Memory B cell (primary cell): ENCODE results near the gene SPINK1.
"Not testable (repeated sequence)": the region's sequence is repeated elsewhere in the genome, so short reads cannot be mapped to it uniquely, and the experiment has no call there.

Experiments
- ATAC-seq: fragments of 150-1000 bp; cut with Tn5 transposase; 2 replicates; pipeline ENCODE4 v1.10.0; 2021; ENCODE audit warnings: low read depth, mild to moderate bottlenecking, moderate library complexity
- DNase-seq, 2 donors: peaks; one replicate each; pipeline ENCODE4 v3.0.0; 2022; ENCODE audit warnings: low spot score in 2 of 2
- H3K27ac Mint-ChIP-seq: one replicate; pipeline ENCODE4 v1.8.0; 2022; ENCODE audit warnings: mild to moderate bottlenecking, moderate library complexity, mixed read lengths
- H3K27me3 Mint-ChIP-seq: one replicate; pipeline ENCODE4 v1.8.0; 2022; ENCODE audit warnings: mixed read lengths
- H3K36me3 Mint-ChIP-seq: one replicate; pipeline ENCODE4 v1.8.0; 2022; ENCODE audit warnings: mild to moderate bottlenecking, mixed read lengths
- H3K4me1 Mint-ChIP-seq: one replicate; pipeline ENCODE4 v1.8.0; 2022; ENCODE audit warnings: mixed read lengths
- H3K4me3 Mint-ChIP-seq: one replicate; pipeline ENCODE4 v1.8.0; 2022; ENCODE audit warnings: mild to moderate bottlenecking, moderate library complexity, mixed read lengths
- H3K9me3 Mint-ChIP-seq: one replicate; pipeline ENCODE4 v1.8.0; 2022; ENCODE audit warnings: mixed read lengths

Gene SPINK1

GRCh38 chr5:147805030-147805454, 26.4 kb downstream of the SPINK1 start:
- DNase-seq (peak in 1 of 2 donors; percentile 4), ATAC-seq (peak; percentile 90)
- Mint-ChIP-seq H3K27ac (no peak overlapping the region), H3K36me3 (no peaks in the 10 kb centered on the region), H3K9me3 (no peaks in the 10 kb centered on the region), H3K4me1 (no peaks in the 10 kb centered on the region), H3K4me3 (no peak overlapping the region), H3K27me3 (peaks cover 8% of the 10 kb centered on the region)

- no peaks in the 10 kb centered on the region for H3K36me3 Mint-ChIP-seq
- H3K27me3 Mint-ChIP-seq = peaks cover 10% of the 10 kb centered on the region
- H3K9me3 Mint-ChIP-seq = no peaks in the 10 kb centered on the region
- no peak for DNase-seq
- no peak for ATAC-seq
- no peaks in the 10 kb centered on the region for H3K4me1 Mint-ChIP-seq
- no peak overlapping the region for H3K4me3 Mint-ChIP-seq
- no peak overlapping the region for H3K27ac Mint-ChIP-seq
These were observed 27.1 kb downstream of the SPINK1 start for GRCh38 chr5:147804334-147804733.

- DNase-seq = no peak
- Mint-ChIP-seq H3K27me3 (peaks cover 10% of the 10 kb centered on the region), H3K27ac (no peak overlapping the region), H3K36me3 (no peaks in the 10 kb centered on the region), H3K4me1 (no peaks in the 10 kb centered on the region), H3K4me3 (no peak overlapping the region), H3K9me3 (no peaks in the 10 kb centered on the region)
- no peak for ATAC-seq
These were observed 27.5 kb downstream of the SPINK1 start for GRCh38 chr5:147803926-147804325.

- not testable (repeated sequence) for H3K4me1 Mint-ChIP-seq, ATAC-seq, H3K27me3 Mint-ChIP-seq, H3K36me3 Mint-ChIP-seq, H3K4me3 Mint-ChIP-seq, DNase-seq, H3K27ac Mint-ChIP-seq, H3K9me3 Mint-ChIP-seq
These were observed 28.3 kb downstream of the SPINK1 start for GRCh38 chr5:147803161-147803560.

GRCh38 chr5:147801461-147801860, 30.0 kb downstream of the SPINK1 start:
- no peaks in the 10 kb centered on the region for H3K9me3 Mint-ChIP-seq
- H3K36me3 Mint-ChIP-seq = no peaks in the 10 kb centered on the region
- H3K27me3 Mint-ChIP-seq = peaks cover 10% of the 10 kb centered on the region
- H3K4me1 Mint-ChIP-seq = no peaks in the 10 kb centered on the region
- ATAC-seq = no peak
- H3K27ac Mint-ChIP-seq = no peak overlapping the region
- no peak overlapping the region for H3K4me3 Mint-ChIP-seq
- DNase-seq = no peak

GRCh38 chr5:147800491-147800890, 31.0 kb downstream of the SPINK1 start:
- no peaks in the 10 kb centered on the region for H3K9me3 Mint-ChIP-seq
- H3K4me1 Mint-ChIP-seq = no peaks in the 10 kb centered on the region
- H3K4me3 Mint-ChIP-seq = no peak overlapping the region
- no peak for DNase-seq
- no peak overlapping the region for H3K27ac Mint-ChIP-seq
- H3K36me3 Mint-ChIP-seq = no peaks in the 10 kb centered on the region
- no peak for ATAC-seq
- peaks cover 10% of the 10 kb centered on the region for H3K27me3 Mint-ChIP-seq

- H3K27me3 Mint-ChIP-seq = peaks cover 7% of the 10 kb centered on the region
- no peak for DNase-seq
- no peak for ATAC-seq
These were observed 34.7 kb downstream of the SPINK1 start for GRCh38 chr5:147796556-147797308.

GRCh38 chr5:147791181-147791580, 40.3 kb downstream of the SPINK1 start:
- DNase-seq = no peak
- no peaks in the 10 kb centered on the region for H3K9me3 Mint-ChIP-seq
- H3K4me1 Mint-ChIP-seq = no peaks in the 10 kb centered on the region
- H3K27ac Mint-ChIP-seq = no peak overlapping the region
- no peaks in the 10 kb centered on the region for H3K36me3 Mint-ChIP-seq
- no peak overlapping the region for H3K4me3 Mint-ChIP-seq
- ATAC-seq = no peak
- H3K27me3 Mint-ChIP-seq = peaks cover 2% of the 10 kb centered on the region

More at GRCh38 chr5:147796556-147797308, 34.7 kb downstream of the SPINK1 start:
- Mint-ChIP-seq H3K4me3 (no peak overlapping the region), H3K27ac (no peak overlapping the region), H3K4me1 (no peaks in the 10 kb centered on the region), H3K36me3 (no peaks in the 10 kb centered on the region), H3K9me3 (no peaks in the 10 kb centered on the region)

GRCh38 chr5:147789820-147790219, 41.7 kb downstream of the SPINK1 start:
- ATAC-seq = no peak

GRCh38 chr5:147788023-147788422, 43.4 kb downstream of the SPINK1 start:
- Mint-ChIP-seq H3K27me3 (peaks cover 2% of the 10 kb centered on the region), H3K36me3 (no peaks in the 10 kb centered on the region), H3K4me3 (no peak overlapping the region), H3K27ac (no peak overlapping the region), H3K9me3 (no peaks in the 10 kb centered on the region), H3K4me1 (no peaks in the 10 kb centered on the region)
- ATAC-seq (no peak), DNase-seq (no peak)

More at GRCh38 chr5:147789820-147790219, 41.7 kb downstream of the SPINK1 start:
- Mint-ChIP-seq H3K4me1 (no peaks in the 10 kb centered on the region), H3K27ac (no peak overlapping the region), H3K36me3 (no peaks in the 10 kb centered on the region), H3K27me3 (peaks cover 2% of the 10 kb centered on the region), H3K4me3 (no peak overlapping the region), H3K9me3 (no peaks in the 10 kb centered on the region)
- no peak for DNase-seq

GRCh38 chr5:147786142-147786541, 45.3 kb downstream of the SPINK1 start:
- DNase-seq (no peak), ATAC-seq (no peak)
- no peaks in the 10 kb centered on the region for H3K36me3 Mint-ChIP-seq
- no peak overlapping the region for H3K4me3 Mint-ChIP-seq
- no peak overlapping the region for H3K27ac Mint-ChIP-seq
- H3K9me3 Mint-ChIP-seq = no peaks in the 10 kb centered on the region
- peaks cover 2% of the 10 kb centered on the region for H3K27me3 Mint-ChIP-seq
- no peaks in the 10 kb centered on the region for H3K4me1 Mint-ChIP-seq

- DNase-seq = no peak
- H3K36me3 Mint-ChIP-seq = no peaks in the 10 kb centered on the region
- peaks cover 2% of the 10 kb centered on the region for H3K27me3 Mint-ChIP-seq
- H3K9me3 Mint-ChIP-seq = no peaks in the 10 kb centered on the region
- H3K4me1 Mint-ChIP-seq = no peaks in the 10 kb centered on the region
- no peak for ATAC-seq
- H3K4me3 Mint-ChIP-seq = no peak overlapping the region
- H3K27ac Mint-ChIP-seq = no peak overlapping the region
These were observed 47.1 kb downstream of the SPINK1 start for GRCh38 chr5:147784146-147784987.

- H3K27ac Mint-ChIP-seq = no peak within 1 kb of the TSS
These were observed 49.1 kb downstream of the SPINK1 start, which contains the start of gene JAKMIP2 for GRCh38 chr5:147782110-147783028. JAKMIP2 (minus strand) TSS chr5:147782728; CDS start chr5:147671806, 110,922 bp downstream.

More at GRCh38 chr5:147782110-147783028, 49.1 kb downstream of the SPINK1 start, which contains the start of gene JAKMIP2:
- H3K9me3 Mint-ChIP-seq = no peaks in the 10 kb centered on the region
- DNase-seq = peak; percentile 1 to 48
- peak within 1 kb of the TSS; percentile 4 for H3K4me3 Mint-ChIP-seq
- H3K4me1 Mint-ChIP-seq = no peaks in the 10 kb centered on the region
- no peaks in the 10 kb centered on the region for H3K27me3 Mint-ChIP-seq
- H3K36me3 Mint-ChIP-seq = no peaks in the 10 kb centered on the region
- peak; percentile 63 for ATAC-seq
